GM19043 (cell line): ENCODE data around the gene TMEM164.
"Not testable (repeated sequence)": the region's sequence is repeated elsewhere in the genome, so short reads cannot be mapped to it uniquely, and the experiment has no call there.

Experiments
- ATAC-seq: cut with Tn5 transposase; IDR thresholded peaks from one replicate; pipeline ENCODE4 v1.9.1; 2021; ENCODE audit warnings: low read depth; ENCODE audit not compliant: unreplicated experiment

The TMEM164 gene

GRCh38 chrX:110002300-110003166 lies at the start of gene TMEM164:
Gene TMEM164 (plus strand): TSS chrX:110003114. CDS start chrX:110003775, 661 bp downstream.
- peak; percentile 73 for ATAC-seq

DNA sequence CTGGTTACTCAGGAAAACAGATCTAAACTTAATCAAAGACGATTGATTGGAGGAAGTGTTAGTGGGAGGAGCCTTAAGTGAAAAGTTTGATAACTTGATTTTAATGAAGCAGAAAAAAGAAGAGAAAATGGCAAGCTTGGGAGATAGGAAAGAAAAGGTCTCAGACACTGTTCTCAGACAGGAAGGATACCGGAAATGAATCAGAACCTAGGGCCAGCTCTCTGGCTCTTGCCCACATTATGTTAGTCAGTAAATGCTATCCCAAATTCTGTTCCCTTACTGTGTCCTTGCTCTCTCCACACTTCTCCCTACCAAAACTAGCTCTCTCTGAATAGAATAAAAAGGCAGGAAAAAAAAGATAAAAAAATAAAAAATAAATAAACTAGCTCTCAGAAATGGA lies 48.6 kb upstream of the TMEM164 start:
- ATAC-seq, result no peak

DNA sequence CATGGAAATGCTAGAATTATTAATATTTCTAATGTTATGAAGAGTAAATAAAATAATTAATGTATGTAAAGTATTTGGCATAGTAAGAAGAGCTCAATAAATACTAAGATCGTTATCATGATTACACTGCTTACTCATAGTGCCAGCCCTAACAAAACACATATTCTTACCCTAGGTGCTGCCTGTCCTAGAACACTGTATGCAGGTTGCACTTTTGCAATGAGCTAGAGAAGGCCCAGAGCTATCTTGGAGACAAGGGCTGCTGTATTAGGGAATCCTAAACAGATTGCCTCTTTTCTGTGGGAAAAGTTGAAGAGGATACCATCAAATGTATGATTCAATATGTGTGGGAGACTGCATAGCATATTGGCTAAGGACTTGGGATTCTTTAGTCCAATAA lies 48.0 kb upstream of the TMEM164 start:
- no peak for ATAC-seq

- no peak for ATAC-seq
Measured at GRCh38 chrX:109958266-109958665, 44.6 kb upstream of the TMEM164 start.

GRCh38 chrX:109959356-109959871 lies 43.5 kb upstream of the TMEM164 start:
- no peak for ATAC-seq

DNA sequence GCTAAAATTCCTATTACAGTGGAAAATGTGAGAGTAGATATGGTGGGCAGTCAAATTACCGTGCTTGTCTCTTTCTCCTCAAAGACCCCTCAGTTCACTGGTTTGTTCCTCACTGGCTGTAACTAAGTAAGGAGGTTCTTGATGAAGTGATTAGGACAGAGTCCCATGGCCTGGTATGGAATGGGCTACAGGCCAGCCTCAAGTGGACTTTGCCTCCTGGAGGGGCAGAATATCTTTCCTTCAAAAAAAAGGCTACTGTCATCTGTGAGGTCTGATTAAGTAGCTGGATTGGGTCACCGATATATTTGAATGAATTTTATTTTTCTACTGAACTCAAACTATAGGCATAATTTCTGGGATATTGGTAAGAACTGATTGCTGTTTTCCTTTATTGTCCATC lies 38.5 kb upstream of the TMEM164 start:
- no peak for ATAC-seq

GRCh38 chrX:109966246-109966645 lies 36.7 kb upstream of the TMEM164 start:
- no peak for ATAC-seq

GRCh38 chrX:109967156-109967555 lies 35.8 kb upstream of the TMEM164 start:
- ATAC-seq, result no peak

GRCh38 chrX:109970841-109971240 lies 32.1 kb upstream of the TMEM164 start:
- not testable (repeated sequence) for ATAC-seq

DNA sequence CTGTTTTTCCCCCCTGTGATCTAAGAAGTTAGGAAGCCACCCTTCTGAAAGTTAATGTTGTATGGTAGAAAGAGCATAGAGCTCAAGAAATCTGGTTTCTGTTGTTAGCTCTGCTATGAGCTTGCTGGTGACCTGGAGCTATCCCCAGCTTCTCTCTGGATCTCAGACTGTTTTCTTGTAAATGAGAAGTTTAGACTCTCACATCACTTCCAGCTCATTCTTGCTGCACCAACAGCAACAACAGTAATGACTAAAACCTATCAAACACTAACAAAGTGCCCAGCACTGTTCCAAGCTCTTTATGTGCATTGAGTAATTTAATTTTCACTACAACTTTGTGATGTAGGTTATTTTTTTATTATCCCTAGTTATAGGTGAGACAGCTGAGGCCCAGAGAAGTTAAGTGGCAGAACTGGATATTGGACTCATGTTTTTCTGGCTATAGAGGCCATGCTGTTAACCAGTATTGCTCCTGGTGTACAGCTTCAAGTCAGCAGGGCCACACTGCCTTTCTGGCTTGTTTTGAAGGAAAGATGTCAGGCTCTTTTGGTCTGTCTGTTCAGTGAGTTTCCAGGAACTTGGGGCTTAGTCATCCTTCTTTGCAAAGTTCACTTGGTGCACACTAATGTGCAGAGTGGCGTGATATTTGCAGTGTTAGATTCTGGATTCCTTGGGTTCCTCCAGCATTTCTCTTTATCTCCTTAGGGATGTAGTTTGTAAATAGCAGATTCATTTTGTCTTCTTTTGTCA lies 27.8 kb upstream of the TMEM164 start:
- no peak for ATAC-seq

- not testable (repeated sequence) for ATAC-seq
Measured at GRCh38 chrX:109985210-109985609, 17.7 kb upstream of the TMEM164 start.

- ATAC-seq, result no peak
Measured at GRCh38 chrX:109987884-109988283, 15.0 kb upstream of the TMEM164 start.

GRCh38 chrX:109990582-109991276 lies 12.2 kb upstream of the TMEM164 start:
- no peak for ATAC-seq

DNA sequence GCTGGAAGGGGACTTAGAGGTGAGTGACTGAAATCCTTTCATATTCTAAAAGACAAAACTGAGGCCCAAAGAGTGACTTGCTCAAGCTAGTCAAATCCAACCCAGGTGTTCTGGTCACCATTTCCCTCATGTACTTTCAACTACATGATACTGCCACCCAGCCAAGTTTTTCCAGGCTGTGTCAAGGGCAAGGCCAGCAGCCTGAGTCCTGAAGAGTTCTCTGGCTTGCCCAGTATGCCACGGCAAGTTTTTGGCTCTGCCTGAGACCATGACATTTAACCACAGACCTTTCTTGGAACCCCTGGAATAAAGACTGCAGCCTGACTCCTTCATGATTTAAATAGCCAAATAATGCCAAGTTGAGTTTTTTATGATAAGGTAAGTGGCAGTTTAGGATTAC lies 10.7 kb upstream of the TMEM164 start:
- ATAC-seq, result no peak

DNA sequence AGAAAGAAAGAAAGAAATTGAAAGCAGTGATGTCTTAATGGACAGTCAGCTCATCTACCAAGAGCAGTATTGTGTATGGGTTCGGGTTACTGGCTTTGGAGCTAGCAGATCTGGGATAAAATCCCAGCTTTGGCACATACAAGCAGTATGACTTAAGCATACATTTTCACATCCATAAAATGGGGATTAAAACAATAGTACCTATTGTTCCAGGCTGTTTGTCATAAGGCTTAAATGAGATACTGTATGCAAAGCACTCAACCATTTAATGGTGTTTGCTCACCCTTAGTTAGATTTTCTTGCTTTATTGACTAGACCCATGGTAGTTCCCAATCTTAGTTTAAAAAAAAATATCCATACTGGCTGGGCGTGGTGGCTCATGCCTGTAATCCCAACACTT lies 7.8 kb upstream of the TMEM164 start:
- ATAC-seq, result no peak

GRCh38 chrX:109997786-109998452 lies 5.0 kb upstream of the TMEM164 start:
- ATAC-seq, result no peak

- no peak for ATAC-seq
Measured at GRCh38 chrX:110000000-110000399, 2.9 kb upstream of the TMEM164 start.

GRCh38 chrX:110000847-110001713 lies 1.8 kb upstream of the TMEM164 start:
- ATAC-seq, result no peak

DNA sequence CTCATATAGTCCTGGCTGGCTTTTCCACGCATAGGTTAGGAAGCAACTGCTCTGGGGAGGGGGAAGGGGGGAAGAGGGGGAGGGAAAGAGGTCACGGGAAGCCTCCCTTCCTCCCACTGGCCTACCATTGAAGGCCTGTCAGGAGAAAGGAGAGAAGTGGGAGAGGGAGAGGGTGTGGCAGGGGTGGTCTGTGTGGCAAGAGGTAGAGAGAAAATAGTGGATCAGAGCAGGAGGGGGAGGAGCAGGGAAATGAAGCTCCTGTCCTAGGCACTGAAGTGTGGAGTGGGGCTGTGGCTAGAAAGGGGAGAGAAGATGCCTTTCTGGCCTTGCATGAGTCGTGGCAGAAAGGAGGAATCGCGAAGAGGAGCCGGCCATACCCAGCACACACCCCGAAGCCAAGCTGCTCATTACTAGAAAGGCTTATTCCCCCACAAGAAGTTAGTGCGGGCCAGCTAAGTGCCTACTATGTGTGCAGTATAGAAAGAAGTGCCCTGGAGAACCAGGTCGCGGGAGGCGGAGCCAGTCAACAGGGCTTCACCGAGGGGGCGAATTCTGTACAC lies 1.1 kb upstream of the TMEM164 start:
- no peak for ATAC-seq
